HG03060 (cell line): Measurements from ENCODE around the gene DNAJA2.

ENCODE experiments used
- ATAC-seq: cut with Tn5 transposase; IDR thresholded peaks from one replicate; pipeline ENCODE4 v1.9.1; 2021; ENCODE audit warnings: low read depth, moderate number of reproducible peaks; ENCODE audit not compliant: unreplicated experiment

DNAJA2 gene

DNA sequence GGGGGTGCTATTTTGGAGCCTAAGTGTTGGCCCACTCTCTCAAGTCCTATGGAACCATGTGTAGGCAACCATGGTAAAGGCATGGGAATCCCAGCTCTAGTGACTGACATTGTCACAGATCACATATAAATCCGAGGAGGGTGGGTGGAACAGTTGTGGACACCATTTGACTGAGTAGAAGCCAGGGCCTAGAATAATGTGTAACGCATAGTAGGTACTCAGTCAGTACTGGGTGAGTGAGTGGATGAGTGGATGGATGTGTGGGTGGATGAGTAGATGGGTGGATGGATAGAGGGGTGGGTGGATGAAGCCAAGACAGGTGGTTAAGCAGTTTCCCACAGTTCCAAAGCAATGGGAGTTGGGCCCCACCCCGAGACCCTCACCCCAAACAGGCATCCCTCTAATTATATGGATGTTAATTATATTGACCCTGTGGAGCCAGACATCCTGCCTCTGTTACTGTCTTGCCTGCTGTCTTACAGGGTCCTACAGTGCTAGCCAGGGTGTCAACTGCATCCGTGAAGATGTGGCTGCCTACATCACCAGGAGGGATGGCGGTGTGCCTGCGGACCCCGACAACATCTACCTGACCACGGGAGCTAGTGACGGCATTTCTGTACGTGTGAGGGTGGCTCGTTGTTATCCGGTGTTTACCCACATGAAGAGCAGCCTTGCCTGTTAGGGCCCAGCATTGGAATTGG, 67.0 kb downstream of the DNAJA2 start:
- no peak for ATAC-seq
